NCI-H82 treated with DMSO at 0.1 percent for 48 hours (cell line): Measurements from ENCODE around the gene WDR27.
"Not testable (repeated sequence)": the region's sequence is repeated elsewhere in the genome, so short reads cannot be mapped to it uniquely, and the experiment has no call there.

Experiments used
- DNase-seq: peaks from one replicate; lab custom pipeline; 2025; ENCODE audit not compliant: unreplicated experiment; lab: John Stamatoyannopoulos, UW

WDR27 gene

GRCh38 chr6:169533301-169534038 is 168.4 kb downstream of the WDR27 start:
- DNase-seq, result no peak

GRCh38 chr6:169530752-169531123 is 171.1 kb downstream of the WDR27 start:
- DNase-seq, result no peak

DNA sequence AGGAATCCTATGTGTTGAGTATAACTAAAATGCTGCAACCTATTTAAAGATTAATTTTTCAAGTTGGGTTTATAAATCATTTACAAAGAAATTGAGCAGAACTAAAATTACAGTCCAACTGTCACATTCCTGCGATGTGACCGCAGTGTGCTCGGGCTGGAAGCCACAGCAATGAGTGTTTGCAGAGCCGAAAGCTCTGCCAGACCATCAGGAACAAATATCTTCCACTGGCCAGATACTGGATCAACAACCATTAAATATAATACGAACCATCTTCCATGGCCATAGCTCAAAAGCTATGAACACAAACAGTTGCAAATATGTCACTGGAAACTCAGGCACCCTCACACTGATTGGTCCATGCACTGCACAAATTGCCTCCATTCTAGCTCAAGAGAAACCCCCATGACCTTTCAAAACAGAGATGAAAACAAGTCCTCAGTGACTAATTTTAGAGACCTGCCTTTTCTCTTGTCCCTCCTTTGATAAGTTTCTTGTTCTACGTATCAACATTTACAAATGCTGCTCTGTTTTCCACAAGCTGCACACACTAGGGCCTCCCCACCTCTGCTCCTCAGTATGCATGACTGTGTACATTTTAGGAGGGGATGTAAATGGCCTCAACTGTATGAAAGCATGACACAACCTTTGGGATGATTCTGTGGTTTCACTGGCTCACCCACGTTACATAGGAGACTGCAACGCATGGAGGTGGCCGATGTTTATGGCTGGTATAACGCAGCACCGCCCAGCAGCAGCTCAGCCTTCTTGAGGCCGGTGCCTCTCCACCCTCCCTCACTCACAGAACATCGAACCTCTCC is 171.7 kb downstream of the WDR27 start:
- no peak for DNase-seq

- no peak for DNase-seq
Measured at GRCh38 chr6:169528755-169529154, 173.1 kb downstream of the WDR27 start.

DNA sequence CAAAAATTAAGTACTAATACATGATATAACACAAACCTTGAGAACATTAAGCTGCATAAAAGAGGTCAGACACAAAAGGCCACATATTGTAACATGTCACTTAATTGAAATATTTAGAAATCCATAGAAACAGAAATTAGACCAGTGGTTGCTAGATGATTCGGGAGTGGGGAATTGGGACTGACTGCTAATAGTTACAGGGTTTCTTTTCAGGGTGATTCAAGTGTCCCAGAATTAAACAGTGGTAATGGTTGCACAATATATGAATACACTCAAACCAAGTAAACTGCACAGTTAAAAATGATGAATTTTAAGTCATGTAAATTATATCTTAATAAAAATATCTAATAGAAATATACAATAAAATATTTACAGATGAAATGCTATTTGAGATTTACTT is 174.5 kb downstream of the WDR27 start:
- DNase-seq, result no peak

- no peak for DNase-seq
Measured at GRCh38 chr6:169521825-169522224, 180.0 kb downstream of the WDR27 start.

GRCh38 chr6:169520104-169520503 is 181.7 kb downstream of the WDR27 start:
- DNase-seq, result no peak

DNA sequence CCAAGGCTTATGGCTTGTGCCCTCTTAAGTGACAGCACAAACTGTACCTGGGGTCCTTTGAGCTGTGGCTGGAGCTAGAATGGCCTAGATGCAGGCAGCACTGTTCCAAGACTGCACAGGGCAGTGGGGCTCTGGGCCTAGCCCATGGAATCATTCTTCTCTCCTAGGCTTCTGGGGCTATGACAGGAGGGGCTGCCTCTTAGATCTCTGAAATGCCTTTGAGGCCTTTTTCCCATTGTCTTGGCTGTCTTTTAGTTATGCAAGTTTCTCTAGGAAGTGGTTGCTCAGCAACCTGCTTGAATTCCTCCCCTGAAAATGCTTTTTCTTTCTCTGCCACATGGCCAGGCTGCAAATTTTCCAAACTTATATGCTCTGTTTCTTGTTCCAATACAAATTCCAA is 183.4 kb downstream of the WDR27 start:
- no peak for DNase-seq

DNA sequence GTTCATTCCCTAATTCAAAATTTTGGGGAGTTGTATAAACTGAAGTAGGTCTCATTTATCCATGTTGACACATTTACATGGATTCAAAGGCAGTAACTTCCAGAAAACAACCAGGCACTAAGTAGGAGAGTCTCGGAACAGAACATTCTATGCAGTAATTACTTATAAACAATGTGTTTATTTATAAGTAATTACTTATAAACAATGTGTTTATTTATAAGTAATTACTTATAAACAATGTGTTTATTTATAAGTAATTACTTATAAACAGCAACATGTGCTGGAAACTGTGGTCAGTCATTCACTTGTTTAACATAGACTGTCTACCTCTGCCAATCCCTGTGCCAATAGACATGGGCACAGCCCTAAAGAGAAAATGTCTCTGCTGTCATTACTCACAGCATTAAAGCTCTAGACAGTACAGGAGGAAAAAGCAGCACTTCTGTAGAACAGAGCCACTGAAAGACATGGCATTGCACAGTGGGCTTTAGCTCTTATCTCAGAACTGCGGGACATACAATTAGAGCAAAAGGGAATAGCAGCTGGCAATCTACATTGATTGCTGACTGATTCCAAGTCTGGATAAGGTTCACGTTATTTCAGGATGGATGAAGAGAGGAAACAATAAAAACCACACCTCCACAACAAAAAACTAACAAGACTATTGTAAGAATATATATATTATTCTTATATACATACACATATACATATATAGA is 188.2 kb downstream of the WDR27 start:
- no peak for DNase-seq

- not testable (repeated sequence) for DNase-seq
Measured at GRCh38 chr6:169511785-169512184, 190.0 kb downstream of the WDR27 start.

GRCh38 chr6:169510871-169511270 is 191.0 kb downstream of the WDR27 start:
- no peak for DNase-seq

DNA sequence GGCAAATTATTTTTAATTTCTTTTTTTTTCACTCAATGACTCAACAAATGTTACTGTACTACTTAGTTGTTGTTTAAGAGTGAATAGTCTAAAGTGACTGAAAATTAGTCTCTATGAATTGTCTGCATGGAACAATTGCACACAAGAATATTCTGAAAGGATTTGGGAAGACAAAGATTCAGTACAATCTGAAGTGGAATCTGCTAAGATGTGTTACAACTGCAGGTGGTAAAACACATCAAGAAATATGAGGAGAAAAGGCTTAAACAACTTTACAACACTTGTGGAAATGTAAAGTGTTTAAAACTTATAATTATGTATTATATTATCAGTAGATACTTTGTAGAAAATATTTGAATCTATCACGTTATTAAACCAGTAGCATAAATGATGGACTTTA is 193.4 kb downstream of the WDR27 start:
- no peak for DNase-seq

GRCh38 chr6:169503422-169504152 is 198.2 kb downstream of the WDR27 start:
- no peak for DNase-seq

- no peak for DNase-seq
Measured at GRCh38 chr6:169502445-169502844, 199.4 kb downstream of the WDR27 start.

GRCh38 chr6:169501777-169502313 is 200.0 kb downstream of the WDR27 start:
- no peak for DNase-seq

DNA sequence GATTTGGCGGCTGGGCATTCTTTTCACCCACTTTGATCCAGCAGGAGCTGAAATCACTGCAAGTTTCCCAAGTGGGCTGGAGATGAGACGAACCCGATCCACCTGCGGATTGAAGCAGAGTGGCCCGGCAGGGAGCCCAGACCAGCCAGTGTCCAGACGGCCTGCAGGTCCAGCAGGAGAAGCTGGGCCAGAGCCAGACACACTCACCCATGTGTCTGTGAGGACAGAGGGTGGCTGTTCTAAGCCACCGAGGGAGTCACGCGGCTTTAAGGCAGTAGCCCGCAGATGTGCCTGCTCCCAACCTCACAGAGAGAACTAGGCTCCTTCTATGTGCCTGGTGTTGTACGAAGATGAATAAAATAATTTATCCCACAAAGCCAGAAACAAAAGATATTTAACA is 200.7 kb downstream of the WDR27 start:
- DNase-seq, result no peak

DNA sequence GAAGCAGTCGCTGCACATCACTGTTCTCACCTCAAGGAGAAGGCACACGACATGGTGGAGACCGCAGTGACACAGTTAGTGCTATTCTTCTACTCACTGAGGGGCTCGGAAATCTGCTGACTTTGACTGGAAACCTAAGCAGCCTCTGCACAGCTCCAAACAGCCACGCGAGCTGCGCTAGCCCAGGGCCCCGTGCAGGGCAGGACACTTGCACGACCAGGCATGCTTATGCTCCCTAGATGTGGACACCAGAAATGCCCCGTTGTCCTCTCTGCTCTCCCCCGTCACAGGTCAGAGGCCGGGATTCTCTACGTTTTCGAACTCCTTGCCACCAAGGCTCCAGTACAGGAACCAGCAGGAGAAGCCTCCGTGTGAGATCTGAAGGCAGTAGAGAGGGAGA is 201.1 kb downstream of the WDR27 start:
- DNase-seq, result no peak

DNA sequence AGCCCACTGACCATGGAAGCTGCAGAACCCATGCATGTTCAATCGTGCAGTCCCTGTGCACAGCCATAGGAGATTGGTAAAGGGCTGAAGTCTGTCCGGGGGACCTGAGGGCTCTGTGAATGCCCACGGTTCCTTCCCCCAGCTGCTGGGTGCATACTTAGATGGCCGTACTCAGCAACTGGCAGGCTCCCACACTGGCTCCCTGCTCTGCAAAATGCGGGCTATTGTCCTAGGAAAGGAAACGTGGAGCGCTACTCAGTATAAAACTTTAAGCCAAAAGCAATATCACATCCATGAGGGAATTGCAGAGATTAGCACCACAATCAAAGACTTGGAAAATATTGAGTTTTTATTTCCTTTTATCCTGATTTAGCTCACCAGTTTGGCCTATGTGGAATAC is 202.0 kb downstream of the WDR27 start:
- no peak for DNase-seq

GRCh38 chr6:169498916-169499513 is 202.8 kb downstream of the WDR27 start:
- no peak for DNase-seq

DNA sequence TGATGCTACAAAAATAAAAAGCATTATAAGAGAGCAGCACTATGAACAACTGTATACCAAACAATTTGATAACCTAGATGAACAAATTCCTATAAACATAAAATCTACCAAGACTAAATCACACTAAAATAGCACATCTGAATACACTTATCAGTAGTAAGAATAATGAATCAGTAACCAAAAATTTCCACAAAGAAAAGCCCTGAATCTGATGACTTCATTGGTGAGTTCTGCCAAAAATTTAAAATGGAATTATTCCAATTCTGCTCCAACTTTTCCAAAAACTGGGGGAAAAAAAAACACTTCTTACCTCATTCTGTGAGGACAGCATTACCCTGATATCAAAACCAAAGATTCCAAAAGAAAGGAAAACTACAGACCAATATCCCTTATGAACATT is 206.2 kb downstream of the WDR27 start:
- DNase-seq, result no peak

DNA sequence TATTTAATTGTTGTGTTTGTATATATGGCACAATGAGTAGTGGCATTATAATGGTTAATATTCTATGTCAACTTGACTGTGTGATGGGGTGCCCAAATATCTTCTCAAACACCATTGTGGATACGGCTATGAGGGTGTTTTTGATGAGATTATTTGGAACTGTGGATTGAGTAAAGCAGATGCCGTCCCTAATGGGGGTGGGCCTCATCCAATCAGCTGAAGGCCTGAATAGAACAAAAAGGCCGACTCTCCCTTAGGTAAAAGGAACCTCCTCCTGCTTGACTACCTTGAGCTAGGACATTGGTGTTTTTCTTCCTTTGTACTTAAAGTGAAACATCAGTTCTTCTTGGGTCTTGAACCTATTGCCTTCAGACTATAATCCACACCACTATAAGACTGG is 207.8 kb downstream of the WDR27 start:
- no peak for DNase-seq
